ENCODE data around the gene HYAL2.

The HYAL2 gene

GRCh38 chr3:50278880-50279224, 43.7 kb downstream of the HYAL2 start, which contains the start of gene LSMEM2:
Gene LSMEM2, plus strand, starts transcription at chr3:50279087. Its CDS starts 27 bp downstream, at chr3:50279114.
- H3K4me3 ChIP-seq (ENCODE audit: low read depth, low read length) = no peak within 1 kb of the TSS
- H3K4me1 ChIP-seq = peaks cover 2% of the 10 kb centered on the region
- no peaks in the 10 kb centered on the region for H3K9me3 ChIP-seq (ENCODE audit: control insufficient read depth, low read length)
- no peaks in the 10 kb centered on the region for H3K36me3 ChIP-seq (ENCODE audit: control insufficient read depth, insufficient read depth, low read length)
- H3K27me3 ChIP-seq (ENCODE audit: control insufficient read depth, insufficient read depth, low read length) = no peaks in the 10 kb centered on the region
- no peak within 1 kb of the TSS for H2AFZ ChIP-seq
- H3K79me2 ChIP-seq = peaks cover 2% of the 10 kb centered on the region
- H3K4me2 ChIP-seq (ENCODE audit: low read length) = no peak within 1 kb of the TSS
- H3K27ac ChIP-seq = no peak within 1 kb of the TSS
- no peak within 1 kb of the TSS for H3K9ac ChIP-seq
- TF ChIP-seq CTCF (IDR thresholded peaks at IDR 0.05) = no peak

DNA sequence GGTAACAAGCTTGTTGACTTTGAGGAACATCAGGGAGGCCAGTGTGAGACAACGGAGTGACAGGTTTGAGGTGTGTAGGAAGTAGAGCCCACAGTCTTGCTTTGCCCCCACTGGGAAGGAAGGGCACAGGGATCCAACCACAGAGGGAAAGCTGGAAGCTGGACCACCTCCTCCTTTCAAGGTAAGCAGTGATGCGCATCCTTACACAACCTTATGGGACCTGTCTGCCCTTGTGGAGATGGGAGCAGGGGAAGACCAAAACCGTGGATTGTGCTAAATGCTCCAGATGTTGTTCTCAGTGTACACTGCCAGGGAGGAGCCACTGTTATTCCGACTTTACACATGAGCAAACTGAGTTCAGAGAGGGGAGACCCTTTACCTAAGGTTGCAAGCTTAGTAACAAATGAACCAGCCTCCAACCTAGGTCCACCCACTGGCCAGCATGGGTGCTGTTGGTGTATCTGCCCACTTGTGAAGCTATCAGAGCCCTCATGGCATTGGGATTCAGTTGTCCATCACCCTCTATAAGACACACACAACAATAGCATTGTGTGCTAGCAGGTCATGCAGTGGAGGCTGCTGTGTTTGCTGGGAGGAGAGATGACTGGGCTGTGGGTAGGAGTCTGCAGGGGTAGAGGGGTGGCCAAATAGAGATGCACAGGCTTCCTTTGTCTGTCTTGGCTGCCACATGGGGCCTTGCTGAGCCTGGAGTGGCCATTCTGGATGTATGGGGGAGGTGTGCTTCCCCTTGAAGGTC, 44.2 kb downstream of the HYAL2 start:
- peaks cover 4% of the 10 kb centered on the region for H3K4me1 ChIP-seq

GRCh38 chr3:50276762-50277101, 45.8 kb downstream of the HYAL2 start:
- no peak for TF ChIP-seq CTCF (IDR thresholded peaks at IDR 0.05)

More for the DNA sequence above, 44.2 kb downstream of the HYAL2 start:
- no peaks in the 10 kb centered on the region for H3K9me3 ChIP-seq (ENCODE audit: control insufficient read depth, low read length)
- H3K27ac ChIP-seq = no peak overlapping the region
- H3K4me3 ChIP-seq (ENCODE audit: low read depth, low read length) = no peak overlapping the region
- no peak overlapping the region for H3K4me2 ChIP-seq (ENCODE audit: low read length)
- no peak overlapping the region for H3K9ac ChIP-seq
- TF ChIP-seq CTCF (IDR thresholded peaks at IDR 0.05) = no peak
- no peaks in the 10 kb centered on the region for H3K27me3 ChIP-seq (ENCODE audit: control insufficient read depth, insufficient read depth, low read length)
- H3K79me2 ChIP-seq = peaks cover 3% of the 10 kb centered on the region
- no peaks in the 10 kb centered on the region for H3K36me3 ChIP-seq (ENCODE audit: control insufficient read depth, insufficient read depth, low read length)
- no peak overlapping the region for H2AFZ ChIP-seq

GRCh38 chr3:50275996-50276761, 46.4 kb downstream of the HYAL2 start:
- Histone ChIP-seq H3K4me2 (ENCODE audit: low read length) (no peak overlapping the region), H3K36me3 (ENCODE audit: control insufficient read depth, insufficient read depth, low read length) (no peaks in the 10 kb centered on the region), H3K79me2 (peaks cover 5% of the 10 kb centered on the region), H3K27me3 (ENCODE audit: control insufficient read depth, insufficient read depth, low read length) (no peaks in the 10 kb centered on the region), H3K27ac (no peak overlapping the region), H3K9me3 (ENCODE audit: control insufficient read depth, low read length) (no peaks in the 10 kb centered on the region), H3K9ac (no peak overlapping the region), H3K4me1 (peaks cover 23% of the 10 kb centered on the region), H2AFZ (no peak overlapping the region), H3K4me3 (ENCODE audit: low read depth, low read length) (no peak overlapping the region)
- TF ChIP-seq CTCF (IDR thresholded peaks at IDR 0.05) = no peak

More at GRCh38 chr3:50276762-50277101, 45.8 kb downstream of the HYAL2 start:
- H3K27me3 ChIP-seq (ENCODE audit: control insufficient read depth, insufficient read depth, low read length) = no peaks in the 10 kb centered on the region
- H3K4me1 ChIP-seq = peaks cover 18% of the 10 kb centered on the region
- H3K36me3 ChIP-seq (ENCODE audit: control insufficient read depth, insufficient read depth, low read length) = no peaks in the 10 kb centered on the region
- no peak overlapping the region for H2AFZ ChIP-seq
- peaks cover 3% of the 10 kb centered on the region for H3K79me2 ChIP-seq
- no peak overlapping the region for H3K4me3 ChIP-seq (ENCODE audit: low read depth, low read length)
- H3K27ac ChIP-seq = no peak overlapping the region
- H3K9ac ChIP-seq = no peak overlapping the region
- H3K9me3 ChIP-seq (ENCODE audit: control insufficient read depth, low read length) = no peaks in the 10 kb centered on the region
- no peak overlapping the region for H3K4me2 ChIP-seq (ENCODE audit: low read length)

Data from parathyroid adenoma (tissue), 2 donors.